ENCODE results near the gene PRRT1.
"Not testable (repeated sequence)": the region's sequence is repeated elsewhere in the genome, so short reads cannot be mapped to it uniquely, and the experiment has no call there.

The PRRT1 gene

GRCh38 chr6:32151863-32152768 is at the start of gene PRRT1:
PRRT1 (minus strand) TSS chr6:32151939; CDS start chr6:32151827, 112 bp downstream.
- DNase-seq, result no peak

- no peak for DNase-seq
These were observed 49.2 kb upstream of the PRRT1 start for GRCh38 chr6:32200711-32201475.

GRCh38 chr6:32198866-32199265 is 47.1 kb upstream of the PRRT1 start:
- DNase-seq, result no peak

- no peak for DNase-seq
These were observed 46.6 kb upstream of the PRRT1 start for GRCh38 chr6:32198345-32198696.

- no peak for DNase-seq
These were observed 45.2 kb upstream of the PRRT1 start for GRCh38 chr6:32196682-32197616.

GRCh38 chr6:32195902-32196681 is 44.4 kb upstream of the PRRT1 start:
- DNase-seq, result peak; percentile 93

GRCh38 chr6:32195652-32195901 is 43.8 kb upstream of the PRRT1 start:
- DNase-seq, result peak; percentile 99

- peak; percentile 8 for DNase-seq
These were observed 43.3 kb upstream of the PRRT1 start for GRCh38 chr6:32194825-32195651.

GRCh38 chr6:32194388-32194787 is 42.6 kb upstream of the PRRT1 start:
- no peak for DNase-seq

- DNase-seq, result not testable (repeated sequence)
These were observed 41.4 kb upstream of the PRRT1 start for GRCh38 chr6:32193096-32193495.

- DNase-seq, result no peak
These were observed 40.9 kb upstream of the PRRT1 start, which contains the start of gene GPSM3 for GRCh38 chr6:32192608-32193039. GPSM3 (minus strand) TSS chr6:32192643; CDS start chr6:32192513, 130 bp downstream.

GRCh38 chr6:32191696-32192607 is 40.2 kb upstream of the PRRT1 start:
- DNase-seq, result no peak

GRCh38 chr6:32190911-32191677 is 39.4 kb upstream of the PRRT1 start:
- DNase-seq, result no peak

GRCh38 chr6:32190054-32190851 is 38.5 kb upstream of the PRRT1 start, which contains the start of gene PBX2:
PBX2 (minus strand) TSS chr6:32190202; CDS start chr6:32189915, 287 bp downstream.
- DNase-seq, result peak; percentile 87

- no peak for DNase-seq
These were observed 38.0 kb upstream of the PRRT1 start for GRCh38 chr6:32189742-32190053.

- DNase-seq, result no peak
These were observed 37.5 kb upstream of the PRRT1 start for GRCh38 chr6:32189069-32189741.

- DNase-seq, result no peak
These were observed 36.8 kb upstream of the PRRT1 start for GRCh38 chr6:32188381-32189068.

All from NCI-H1436 (cell line).